Measurements from ENCODE around the gene EPSTI1.

EPSTI1 gene

DNA sequence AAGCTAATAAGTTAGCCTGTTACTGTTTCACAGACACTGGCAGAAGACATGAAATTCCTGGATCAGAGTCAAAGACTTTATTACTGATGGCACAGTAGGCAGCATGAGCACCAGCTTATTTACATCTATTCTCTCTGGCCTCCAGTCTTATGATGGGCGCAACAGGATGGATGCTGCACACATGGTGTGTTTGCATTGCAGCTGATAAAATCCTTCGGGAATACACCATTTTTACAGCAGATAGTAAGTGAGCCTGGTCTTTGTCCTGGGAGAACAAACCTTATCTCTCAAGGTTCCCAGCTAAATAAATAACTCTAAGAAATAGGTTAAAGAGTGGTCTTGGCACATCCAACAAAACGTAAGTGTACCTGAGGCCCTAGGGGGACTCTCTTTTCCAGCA is 16.0 kb downstream of the EPSTI1 start:
- DNase-seq (ENCODE audit: low read depth in 2 of 2), result no peak
- TF ChIP-seq, protein P1, sequence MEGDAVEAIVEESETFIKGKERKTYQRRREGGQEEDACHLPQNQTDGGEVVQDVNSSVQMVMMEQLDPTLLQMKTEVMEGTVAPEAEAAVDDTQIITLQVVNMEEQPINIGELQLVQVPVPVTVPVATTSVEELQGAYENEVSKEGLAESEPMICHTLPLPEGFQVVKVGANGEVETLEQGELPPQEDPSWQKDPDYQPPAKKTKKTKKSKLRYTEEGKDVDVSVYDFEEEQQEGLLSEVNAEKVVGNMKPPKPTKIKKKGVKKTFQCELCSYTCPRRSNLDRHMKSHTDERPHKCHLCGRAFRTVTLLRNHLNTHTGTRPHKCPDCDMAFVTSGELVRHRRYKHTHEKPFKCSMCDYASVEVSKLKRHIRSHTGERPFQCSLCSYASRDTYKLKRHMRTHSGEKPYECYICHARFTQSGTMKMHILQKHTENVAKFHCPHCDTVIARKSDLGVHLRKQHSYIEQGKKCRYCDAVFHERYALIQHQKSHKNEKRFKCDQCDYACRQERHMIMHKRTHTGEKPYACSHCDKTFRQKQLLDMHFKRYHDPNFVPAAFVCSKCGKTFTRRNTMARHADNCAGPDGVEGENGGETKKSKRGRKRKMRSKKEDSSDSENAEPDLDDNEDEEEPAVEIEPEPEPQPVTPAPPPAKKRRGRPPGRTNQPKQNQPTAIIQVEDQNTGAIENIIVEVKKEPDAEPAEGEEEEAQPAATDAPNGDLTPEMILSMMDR (IDR thresholded peaks at IDR 0.05; ENCODE audit: low read depth, low read length), result no peak
- no peak overlapping the region for H3K4me3 ChIP-seq (replicated peaks in 1 of 2; ENCODE audit: low read depth in 2 of 2, low read length in 2 of 2)

DNA sequence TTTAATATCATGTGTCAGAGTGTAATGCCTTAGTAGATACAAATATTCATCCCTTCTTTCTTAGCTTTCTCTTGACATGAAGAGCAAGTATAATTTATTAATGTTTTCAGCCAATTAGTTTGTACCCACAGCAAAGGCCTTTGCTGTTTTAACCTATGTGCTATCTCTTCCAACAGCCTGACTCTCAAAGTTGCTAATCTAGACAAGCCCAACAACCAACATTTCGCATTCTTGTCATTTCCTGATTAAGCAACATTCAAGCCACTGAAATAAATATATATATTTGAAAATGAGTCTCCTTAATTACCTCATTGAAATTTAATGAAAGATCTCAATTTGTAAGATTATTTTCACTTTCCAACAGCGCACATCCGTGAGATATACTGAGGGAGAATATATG is 18.5 kb downstream of the EPSTI1 start:
- peak in 1 of 2 donors; percentile 55 for DNase-seq (ENCODE audit: low read depth in 2 of 2)
- TF ChIP-seq, protein P1 (IDR thresholded peaks at IDR 0.05; ENCODE audit: low read depth, low read length), result no peak
- H3K4me3 ChIP-seq (replicated peaks in 1 of 2; ENCODE audit: low read depth in 2 of 2, low read length in 2 of 2), result no peak overlapping the region

DNA sequence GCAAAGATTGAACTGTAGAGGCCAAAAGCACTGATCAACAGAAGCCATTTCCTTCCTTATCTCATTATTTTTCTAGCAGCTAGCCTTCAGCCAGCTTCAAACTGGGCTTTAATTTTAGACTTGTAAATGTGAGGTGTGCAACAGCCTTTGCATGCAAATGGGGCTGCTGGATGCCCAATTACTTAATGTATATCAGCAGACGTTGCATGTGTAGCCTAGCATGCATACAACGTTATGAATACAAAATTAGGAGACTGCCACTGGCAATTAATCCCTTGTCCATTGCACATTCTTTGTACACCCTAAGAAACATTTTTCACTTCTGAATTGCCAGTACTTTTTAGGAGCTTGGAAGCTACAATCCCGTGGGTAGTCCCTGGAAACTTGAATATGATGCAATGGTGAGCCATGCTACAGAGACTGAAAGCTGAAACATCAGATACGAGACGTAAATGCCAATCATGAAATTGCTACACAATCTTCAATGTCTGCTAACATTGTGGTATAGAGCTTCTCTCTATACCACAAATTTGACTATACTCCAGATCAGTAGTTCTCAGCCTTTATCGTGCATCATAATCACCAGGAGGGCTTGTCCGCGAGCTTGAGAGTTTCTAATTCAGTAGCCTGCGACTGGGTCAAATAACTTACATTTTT is 20.2 kb downstream of the EPSTI1 start:
- TF ChIP-seq, protein P1 (IDR thresholded peaks at IDR 0.05; ENCODE audit: low read depth, low read length), result no peak
- no peak overlapping the region for H3K4me3 ChIP-seq (replicated peaks in 1 of 2; ENCODE audit: low read depth in 2 of 2, low read length in 2 of 2)
- peak; percentile 45 to 56 for DNase-seq (ENCODE audit: low read depth in 2 of 2)

DNA sequence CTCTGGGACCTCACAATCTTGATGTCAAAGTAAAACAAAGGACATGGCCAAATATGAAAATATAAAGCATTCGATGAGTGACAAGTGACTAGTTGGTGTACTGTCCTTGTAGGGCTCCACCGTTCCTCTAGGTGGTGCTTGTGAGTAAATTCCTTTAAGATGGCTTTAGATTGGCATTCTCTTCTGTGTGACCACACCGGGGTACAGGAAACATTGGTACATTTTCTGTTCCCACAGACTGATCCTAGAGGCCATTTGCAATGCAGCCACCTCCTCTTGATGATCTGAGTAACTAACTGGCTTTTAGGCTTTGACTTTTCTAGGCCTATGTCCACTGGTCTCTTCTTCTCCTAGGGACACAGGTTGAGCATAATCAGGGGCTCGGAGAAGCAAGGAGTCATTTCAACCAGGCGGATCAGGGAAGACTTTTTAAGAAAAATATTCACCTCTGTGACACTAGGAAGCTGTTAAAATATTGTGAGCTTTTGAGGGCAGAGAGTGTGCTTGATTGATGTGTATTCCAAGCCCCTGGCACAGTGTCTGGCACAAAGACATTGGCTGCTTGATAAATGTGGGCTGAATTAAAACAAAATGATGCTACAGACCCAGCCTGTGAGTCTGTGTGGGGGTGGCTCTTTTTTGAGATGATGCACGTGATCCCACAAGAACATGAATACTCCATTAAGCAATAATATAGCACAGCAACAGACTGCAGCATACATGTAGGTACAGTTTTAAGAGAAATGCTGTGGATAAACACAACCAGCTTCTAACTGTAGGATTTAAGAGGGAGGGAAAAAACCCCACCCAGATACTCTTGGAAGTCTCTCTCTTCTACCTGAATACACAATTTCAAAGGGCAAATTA is 21.0 kb downstream of the EPSTI1 start:
- peak; percentile 36 to 74 for DNase-seq (ENCODE audit: low read depth in 2 of 2)
- TF ChIP-seq, protein P1 (IDR thresholded peaks at IDR 0.05; ENCODE audit: low read depth, low read length), result peak; percentile 78

DNA sequence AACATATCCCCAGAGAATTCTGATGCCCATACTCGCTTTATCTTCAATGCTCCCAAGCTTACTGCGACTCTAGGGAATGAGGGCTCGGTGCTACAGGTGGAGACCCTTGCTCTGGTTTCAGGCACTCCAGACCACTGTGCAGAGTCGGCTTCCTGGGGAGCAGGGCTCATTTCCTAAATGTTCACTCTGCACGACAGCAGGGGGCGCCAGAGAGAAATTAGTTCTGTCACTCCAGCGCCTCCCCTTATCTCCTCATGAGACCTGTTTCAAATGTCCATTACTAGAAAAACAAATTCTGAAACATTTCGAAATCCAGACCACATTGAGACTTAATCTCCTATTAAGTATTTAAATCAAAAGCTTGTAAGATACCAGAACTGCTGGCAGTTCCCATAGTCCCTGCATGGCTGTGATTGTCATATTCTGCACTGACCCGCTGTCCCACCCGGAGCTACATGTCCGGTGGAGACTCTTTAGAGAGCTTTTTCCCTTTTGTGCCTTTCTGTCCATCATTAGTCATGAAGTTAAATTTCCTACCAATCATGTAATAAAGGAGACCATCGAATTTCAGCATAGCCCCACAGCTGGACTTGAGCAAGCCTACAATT is 22.4 kb downstream of the EPSTI1 start:
- TF ChIP-seq, protein P1 (IDR thresholded peaks at IDR 0.05; ENCODE audit: low read depth, low read length), result peak; percentile 74
- H3K4me3 ChIP-seq (replicated peaks in 1 of 2; ENCODE audit: low read depth in 2 of 2, low read length in 2 of 2), result no peak overlapping the region
- DNase-seq (ENCODE audit: low read depth in 2 of 2), result peak; percentile 78 to 79

More for the DNA sequence above, 21.0 kb downstream of the EPSTI1 start:
- no peak overlapping the region for H3K4me3 ChIP-seq (replicated peaks in 1 of 2; ENCODE audit: low read depth in 2 of 2, low read length in 2 of 2)

DNA sequence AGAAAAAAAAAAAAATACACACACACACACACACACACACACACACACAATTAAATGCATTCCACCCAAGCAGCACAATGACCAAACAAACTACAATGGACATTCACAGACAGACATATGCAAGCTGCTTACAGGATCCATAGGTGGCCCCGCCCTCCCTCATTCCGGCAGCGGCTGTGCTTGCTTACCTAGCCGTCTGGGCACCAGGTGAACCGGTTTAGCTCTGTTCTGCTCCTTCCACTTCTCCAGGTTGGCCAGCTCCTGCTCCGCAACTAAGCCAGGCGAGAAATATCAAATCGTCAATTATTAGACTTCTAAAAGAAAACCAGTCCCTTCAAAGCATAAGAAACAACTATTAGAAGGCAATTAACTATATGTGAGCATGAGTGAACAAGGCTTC is 23.1 kb downstream of the EPSTI1 start:
- TF ChIP-seq, protein P1 (IDR thresholded peaks at IDR 0.05; ENCODE audit: low read depth, low read length), result no peak
- no peak for DNase-seq (ENCODE audit: low read depth in 2 of 2)
- no peak overlapping the region for H3K4me3 ChIP-seq (replicated peaks in 1 of 2; ENCODE audit: low read depth in 2 of 2, low read length in 2 of 2)
